HG02678 (cell line): ENCODE results near the gene ZNF462.

Experiments
- ATAC-seq: cut with Tn5 transposase; IDR thresholded peaks from one replicate; pipeline ENCODE4 v1.9.1; 2021; ENCODE audit warnings: mild to moderate bottlenecking, moderate library complexity; ENCODE audit not compliant: unreplicated experiment

The ZNF462 gene

DNA sequence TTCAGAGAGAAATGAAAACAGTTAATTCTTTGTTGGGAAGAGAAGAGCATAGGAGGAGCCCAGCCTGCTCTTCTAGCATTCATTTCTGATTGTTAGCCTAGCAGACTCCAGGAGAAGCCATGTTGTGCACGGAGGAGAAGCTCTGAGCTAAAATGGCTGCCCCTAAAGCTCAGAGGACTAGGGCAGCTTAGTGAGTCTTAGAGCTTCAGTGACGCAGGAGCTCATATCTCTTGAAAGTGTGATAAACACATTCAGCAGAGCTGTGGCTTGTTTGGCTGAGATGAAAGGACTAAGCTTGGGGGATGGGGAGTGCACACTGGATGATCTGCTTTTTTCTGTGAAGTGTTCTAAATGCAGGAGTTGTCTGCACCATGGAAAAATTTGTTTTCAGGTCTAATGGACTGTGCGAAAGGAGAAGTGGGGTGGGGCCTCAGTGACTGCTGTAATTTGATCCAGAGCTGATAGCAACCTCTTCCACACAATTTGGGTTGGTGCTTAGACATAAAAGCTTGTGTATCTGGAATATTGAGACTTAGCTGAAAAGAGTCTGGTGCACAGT, 58.5 kb downstream of the ZNF462 start:
- ATAC-seq, result no peak

GRCh38 chr9:106922026-106922425, 59.1 kb downstream of the ZNF462 start:
- ATAC-seq, result no peak

DNA sequence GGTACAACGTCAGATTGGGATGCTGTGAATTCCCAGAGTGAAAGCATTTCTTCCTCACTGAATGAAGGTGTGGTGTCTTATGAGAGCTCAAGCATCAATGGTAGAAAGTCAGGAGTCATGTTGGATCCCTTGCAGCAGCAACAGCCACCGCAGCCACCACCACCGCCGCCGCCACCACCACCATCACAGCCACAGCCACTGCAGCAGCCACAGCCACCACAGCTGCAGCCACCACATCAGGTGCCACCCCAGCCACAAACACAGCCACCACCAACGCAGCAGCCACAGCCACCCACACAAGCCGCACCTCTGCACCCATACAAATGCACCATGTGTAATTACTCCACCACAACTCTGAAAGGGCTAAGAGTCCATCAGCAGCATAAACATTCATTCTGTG, 62.4 kb downstream of the ZNF462 start:
- ATAC-seq, result no peak

GRCh38 chr9:106927916-106928315, 65.0 kb downstream of the ZNF462 start:
- no peak for ATAC-seq

- no peak for ATAC-seq
Observed at GRCh38 chr9:106928350-106928749, 65.4 kb downstream of the ZNF462 start.

DNA sequence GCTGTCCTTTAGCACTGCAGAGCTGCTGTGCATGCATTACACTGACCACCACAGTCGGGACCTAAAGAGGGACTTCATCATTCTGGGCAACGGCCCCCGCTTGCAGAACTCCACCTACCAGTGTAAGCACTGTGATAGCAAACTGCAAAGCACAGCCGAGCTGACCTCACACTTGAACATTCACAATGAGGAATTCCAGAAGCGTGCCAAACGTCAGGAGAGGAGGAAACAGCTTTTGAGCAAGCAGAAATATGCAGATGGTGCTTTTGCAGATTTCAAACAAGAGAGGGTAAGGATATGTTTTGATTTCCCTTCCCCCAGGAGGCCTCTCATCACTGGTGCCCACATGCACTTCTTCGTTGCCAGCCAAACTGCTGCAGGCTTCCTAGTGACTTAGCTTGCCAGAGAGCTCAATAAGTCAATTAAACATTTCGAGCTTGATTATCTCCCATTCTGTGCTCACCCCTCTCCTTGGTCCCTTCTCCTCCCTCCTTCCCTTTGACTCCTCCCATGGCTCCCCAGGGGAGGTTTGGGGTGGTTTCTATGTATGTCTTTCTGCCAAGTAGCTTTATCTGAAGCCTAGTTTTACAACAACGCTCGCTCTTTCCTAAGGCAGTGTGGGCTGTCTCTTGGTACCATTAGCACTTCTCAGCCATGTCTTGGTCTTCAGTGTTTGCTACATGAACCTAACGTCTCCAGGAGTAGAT, 66.7 kb downstream of the ZNF462 start:
- no peak for ATAC-seq

DNA sequence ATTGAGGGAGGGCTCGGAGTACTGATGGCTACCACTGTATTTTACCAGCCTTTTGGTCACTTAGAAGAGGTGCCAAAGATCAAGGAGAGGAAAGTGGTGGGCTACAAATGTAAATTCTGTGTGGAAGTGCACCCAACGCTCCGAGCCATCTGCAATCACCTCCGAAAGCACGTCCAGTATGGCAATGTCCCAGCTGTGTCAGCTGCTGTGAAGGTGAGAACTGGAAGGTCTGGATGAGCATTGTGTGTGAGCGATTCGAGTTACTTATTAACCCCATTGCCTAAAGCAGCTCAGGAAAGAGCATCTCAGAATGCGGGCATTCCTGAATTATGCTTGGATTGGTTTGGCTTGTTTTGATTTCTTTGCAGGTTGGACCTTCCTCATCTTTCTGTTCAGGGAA, 67.5 kb downstream of the ZNF462 start:
- ATAC-seq, result no peak

DNA sequence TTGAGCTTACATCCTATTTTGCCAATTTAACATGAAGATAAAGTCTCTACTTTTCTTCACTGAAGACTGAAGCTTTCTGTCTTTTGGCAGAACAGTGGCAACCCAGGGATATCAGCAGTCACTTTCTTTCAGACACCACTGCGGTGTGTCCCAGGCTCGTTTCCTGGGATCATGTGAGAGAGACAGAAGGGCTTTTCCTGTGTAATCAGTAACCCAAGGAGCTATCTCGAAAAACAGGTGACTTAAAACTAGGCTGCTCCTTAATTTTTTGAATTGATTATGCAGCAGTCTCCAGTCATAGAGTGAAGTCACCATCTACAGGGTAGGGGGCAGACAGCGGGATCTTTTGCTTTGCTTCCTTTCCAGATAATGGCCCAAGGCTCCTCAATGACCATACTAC, 68.5 kb downstream of the ZNF462 start:
- ATAC-seq, result no peak

DNA sequence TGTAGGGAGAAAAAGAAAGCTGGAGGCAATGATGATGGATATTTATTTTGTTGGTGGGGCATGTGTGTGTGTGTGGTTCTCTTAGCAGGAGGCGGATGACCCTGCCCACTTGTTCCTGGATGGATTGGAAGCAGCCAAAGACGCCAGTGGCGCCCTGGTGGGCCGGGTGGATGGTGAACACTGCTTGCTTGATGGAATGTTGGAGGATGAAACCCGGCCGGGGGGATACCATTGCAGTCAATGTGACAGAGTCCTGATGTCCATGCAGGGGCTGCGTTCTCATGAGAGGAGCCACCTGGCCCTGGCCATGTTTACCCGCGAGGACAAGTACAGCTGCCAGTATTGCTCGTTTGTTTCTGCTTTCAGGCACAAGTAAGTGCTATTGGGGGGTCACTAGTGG, 69.2 kb downstream of the ZNF462 start:
- ATAC-seq, result no peak

DNA sequence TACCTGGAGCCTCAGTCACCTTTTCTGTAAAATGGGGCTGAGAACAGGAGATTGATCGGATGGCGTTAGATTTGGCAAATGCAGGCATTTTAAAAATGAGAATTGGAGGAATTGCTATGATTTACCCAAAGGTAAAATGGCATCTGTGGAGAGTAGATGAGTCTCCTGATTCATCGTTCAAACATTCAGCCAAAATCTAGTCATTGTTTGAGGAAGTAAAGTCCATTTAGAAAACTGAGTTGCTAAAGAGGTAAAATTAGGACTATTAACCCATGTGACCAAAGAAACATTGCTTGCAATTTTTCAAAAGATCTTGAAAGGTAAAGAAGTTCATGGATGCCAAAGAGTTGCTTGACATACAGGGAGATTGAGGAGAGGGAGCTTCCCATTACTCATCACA, 69.7 kb downstream of the ZNF462 start:
- no peak for ATAC-seq

- ATAC-seq, result no peak
Observed at GRCh38 chr9:106933470-106933869, 70.5 kb downstream of the ZNF462 start.

DNA sequence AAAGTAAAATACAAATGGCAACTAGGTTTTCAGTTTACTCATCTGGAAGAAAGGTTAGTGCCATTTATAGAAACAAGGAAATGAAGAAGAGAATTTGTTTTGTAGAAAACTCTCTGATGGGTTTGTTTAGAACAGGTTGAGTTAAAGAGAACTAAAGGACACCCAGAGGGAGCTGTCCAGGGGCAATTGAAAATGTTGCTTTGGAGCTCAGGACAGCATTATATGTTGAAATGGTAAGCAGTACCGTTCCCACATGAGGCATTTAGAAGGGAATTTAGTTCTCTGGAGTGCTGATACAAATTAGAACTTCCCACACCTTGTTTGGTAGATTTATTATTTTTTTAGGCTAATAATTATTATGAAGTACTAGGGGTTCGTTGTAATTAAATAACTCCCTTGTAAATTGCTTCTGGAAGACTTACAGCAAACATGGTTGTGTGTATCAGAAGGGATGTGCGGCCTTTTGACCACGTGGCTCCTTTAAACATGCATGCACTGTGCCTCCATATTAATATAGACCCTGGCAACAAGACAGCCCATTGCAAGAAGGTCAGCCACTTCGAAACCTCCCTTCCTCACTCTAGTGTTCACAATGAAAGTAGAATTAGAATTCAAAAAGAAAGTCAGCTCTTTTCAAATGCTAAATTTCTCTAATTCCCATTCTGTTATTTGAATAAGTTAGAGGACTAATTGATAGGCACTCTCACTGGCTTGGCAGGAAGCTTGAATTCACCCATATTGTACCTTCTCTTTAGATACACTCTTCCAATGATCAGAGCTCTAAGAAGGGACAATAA, 71.7 kb downstream of the ZNF462 start:
- ATAC-seq, result no peak

DNA sequence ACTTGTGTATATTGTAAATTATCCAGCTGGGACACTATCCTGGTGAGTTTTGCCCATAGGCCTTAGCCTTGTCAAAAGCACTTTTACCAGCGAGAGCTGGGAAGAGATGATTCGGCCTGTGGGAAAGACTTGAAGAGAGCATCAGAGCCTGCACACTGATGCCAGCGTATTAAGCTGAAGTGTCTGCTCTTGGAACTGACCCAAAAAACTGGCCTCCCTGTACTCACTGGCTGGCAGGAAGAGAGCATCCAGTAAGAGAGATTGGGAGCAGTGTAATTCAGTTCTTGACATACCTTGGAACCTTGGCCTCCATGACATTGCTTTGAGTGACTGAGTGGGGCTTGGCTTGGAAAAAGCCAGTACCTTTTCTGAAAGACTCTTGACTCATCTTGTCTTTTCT, 73.7 kb downstream of the ZNF462 start:
- ATAC-seq, result no peak

- ATAC-seq, result no peak
Observed at GRCh38 chr9:106941916-106942315, 79.0 kb downstream of the ZNF462 start.

DNA sequence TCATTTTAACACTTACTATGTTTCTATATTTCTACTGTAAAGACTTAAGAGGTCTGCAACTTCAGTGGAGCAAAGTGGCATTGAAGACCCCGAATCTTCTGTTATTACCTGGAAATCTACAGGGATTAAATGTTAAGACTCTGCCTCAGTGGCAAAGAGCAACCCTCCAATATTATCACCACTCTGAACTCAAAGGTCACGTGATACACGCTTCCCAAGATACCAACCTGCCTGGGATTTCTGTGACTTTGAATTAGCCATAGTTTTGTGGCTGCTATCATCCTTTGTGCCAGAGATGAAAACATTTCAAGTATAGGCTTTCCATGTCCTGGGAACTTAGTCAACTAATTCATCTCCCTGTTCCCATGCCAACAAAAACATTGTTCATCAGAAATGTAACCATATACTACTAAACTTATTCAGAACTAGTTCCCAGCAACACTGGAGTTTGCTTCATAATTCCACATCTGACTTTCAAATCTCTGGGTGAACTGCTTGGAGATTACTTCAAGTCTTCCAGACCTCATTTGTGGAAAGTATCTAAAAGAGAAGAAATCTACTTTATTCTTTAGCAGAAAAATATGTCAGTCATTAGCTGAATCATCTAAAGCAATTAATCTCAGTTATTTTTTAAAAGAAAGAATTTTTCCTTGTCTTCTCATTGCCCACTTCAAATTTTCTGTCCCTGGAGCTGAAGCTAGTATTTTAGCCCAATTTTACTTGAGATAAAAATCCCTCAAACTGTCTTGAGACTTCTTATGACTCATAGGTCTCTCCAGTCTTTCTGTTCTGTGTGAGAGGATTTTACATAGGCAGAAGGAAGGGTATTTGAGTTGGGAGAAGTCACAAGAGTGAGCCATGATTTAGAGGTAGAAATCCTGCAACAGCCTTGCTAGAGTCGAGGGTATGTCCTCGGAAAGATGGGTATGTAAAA, 83.0 kb downstream of the ZNF462 start:
- ATAC-seq, result no peak

DNA sequence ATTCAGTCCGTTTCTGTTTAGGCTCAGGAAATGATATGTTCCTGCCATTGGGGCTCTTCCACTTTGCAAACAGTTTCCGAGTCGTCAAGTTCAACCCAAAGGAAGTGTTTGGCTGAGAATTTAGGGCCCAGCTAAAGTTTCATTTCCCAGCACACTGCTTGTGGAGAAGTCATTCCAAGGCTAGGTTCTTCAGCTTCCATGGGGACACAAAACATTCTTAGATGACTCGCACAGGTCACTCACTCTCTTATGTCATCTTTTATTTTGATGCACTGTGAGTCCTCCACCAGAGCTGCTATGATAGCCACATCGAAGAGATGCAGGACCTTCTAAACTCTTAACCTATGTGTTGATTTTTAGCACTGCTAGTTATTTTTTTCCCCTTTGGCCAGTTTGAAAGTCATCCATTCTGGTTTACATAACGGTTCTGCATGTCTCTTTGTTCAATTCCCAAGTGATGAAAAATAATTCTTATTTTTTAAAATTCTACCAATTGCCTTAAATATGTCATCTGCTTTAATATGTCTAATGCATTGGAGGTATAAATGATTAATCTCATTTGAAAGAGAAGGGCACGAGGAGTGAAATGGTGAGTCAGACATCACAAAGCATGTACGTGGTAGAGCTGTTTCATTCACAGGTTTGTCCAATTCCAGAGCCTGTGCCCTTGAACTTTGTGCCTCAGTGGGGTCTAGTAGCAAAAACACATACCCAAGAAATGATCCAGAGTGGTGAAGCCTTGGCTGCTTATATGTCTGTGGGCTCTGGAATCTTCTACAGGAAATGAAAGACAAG, 84.3 kb downstream of the ZNF462 start:
- no peak for ATAC-seq

- no peak for ATAC-seq
Observed at GRCh38 chr9:106953174-106953573, 90.2 kb downstream of the ZNF462 start.

GRCh38 chr9:106954558-106954957, 91.6 kb downstream of the ZNF462 start:
- ATAC-seq, result no peak

- ATAC-seq, result no peak
Observed at GRCh38 chr9:106954974-106955850, 92.2 kb downstream of the ZNF462 start.
